NOMO-1 treated with DMSO at 0.1 percent for 48 hours (cell line): ENCODE measurements around the gene ARHGAP9.

Experiments used
- DNase-seq: peaks from one replicate; lab custom pipeline; 2025; ENCODE audit not compliant: unreplicated experiment; lab: John Stamatoyannopoulos, UW

ARHGAP9 gene

GRCh38 chr12:57479376-57480115, at the start of gene ARHGAP9:
Gene ARHGAP9, minus strand, starts transcription at chr12:57479866. Its CDS starts 460 bp downstream, at chr12:57479406.
- DNase-seq = no peak

- DNase-seq = no peak
These were observed 49.3 kb upstream of the ARHGAP9 start for GRCh38 chr12:57528831-57529555.

- no peak for DNase-seq
These were observed 48.5 kb upstream of the ARHGAP9 start for GRCh38 chr12:57528176-57528575.

- no peak for DNase-seq
These were observed 47.5 kb upstream of the ARHGAP9 start for GRCh38 chr12:57527184-57527583.

- DNase-seq = no peak
These were observed 46.9 kb upstream of the ARHGAP9 start for GRCh38 chr12:57526477-57527126.

- no peak for DNase-seq
These were observed 46.1 kb upstream of the ARHGAP9 start for GRCh38 chr12:57525615-57526383.

- DNase-seq = no peak
These were observed 45.3 kb upstream of the ARHGAP9 start for GRCh38 chr12:57524814-57525614.

- no peak for DNase-seq
These were observed 44.3 kb upstream of the ARHGAP9 start for GRCh38 chr12:57523706-57524614.

GRCh38 chr12:57522887-57523705, 43.4 kb upstream of the ARHGAP9 start:
- peak; percentile 81 for DNase-seq

- DNase-seq = peak; percentile 88
These were observed 42.6 kb upstream of the ARHGAP9 start, which contains the start of gene MBD6 for GRCh38 chr12:57522011-57522886. Gene MBD6, plus strand, starts transcription at chr12:57522824. Its CDS starts 1,480 bp downstream, at chr12:57524304.

GRCh38 chr12:57521525-57522010, 41.9 kb upstream of the ARHGAP9 start:
- DNase-seq = no peak

GRCh38 chr12:57520053-57520818, 40.6 kb upstream of the ARHGAP9 start, which contains the start of gene DDIT3:
Gene DDIT3, minus strand, starts transcription at chr12:57520514. Its CDS starts 3,108 bp downstream, at chr12:57517406.
- DNase-seq = peak; percentile 99

- DNase-seq = peak; percentile 35
These were observed 40.1 kb upstream of the ARHGAP9 start for GRCh38 chr12:57519796-57520052.

- DNase-seq = no peak
These were observed 39.5 kb upstream of the ARHGAP9 start for GRCh38 chr12:57518920-57519795.

- DNase-seq = no peak
These were observed 38.7 kb upstream of the ARHGAP9 start for GRCh38 chr12:57518176-57518919.
